Fibroblast of lung (primary cell): Measurements from ENCODE around the gene ARFRP1. TPM values are rescaled to one million over a fixed set of nuclear protein-coding genes. Genes with fewer than 3 reads are reported as not detected.
A peak's percentile ranks its signal among the peaks of the same experiment; 100 is the strongest.

Experiments used
- DNase-seq, 2 donors: peaks; one replicate each; pipeline versions ENCODE4 v3.0.0 to v3.0.0-alpha.2; 2010; ENCODE audit warnings: low read depth in 2 of 2
- H2AFZ ChIP-seq: 2 replicates; pipeline ENCODE4 v1.5.1; 2012; ENCODE audit warnings: low read length, control low read depth, inconsistent platforms
- H3K27ac ChIP-seq: 2 replicates; pipeline ENCODE4 v1.5.1; 2011; ENCODE audit warnings: low read length, control low read depth; ENCODE audit not compliant: insufficient read depth
- H3K27me3 ChIP-seq: 2 replicates; pipeline ENCODE4 v1.5.1; 2011; ENCODE audit warnings: mild to moderate bottlenecking, low read length; ENCODE audit not compliant: control insufficient read depth, insufficient read depth
- H3K36me3 ChIP-seq: 2 replicates; pipeline ENCODE4 v1.5.1; 2011; ENCODE audit warnings: low read length; ENCODE audit not compliant: control insufficient read depth, insufficient read depth
- H3K4me1 ChIP-seq: 2 replicates; pipeline ENCODE4 v1.5.1; 2011; ENCODE audit warnings: low read length; ENCODE audit not compliant: control insufficient read depth, insufficient read depth; ENCODE audit errors: extremely low read depth
- H3K4me2 ChIP-seq: 2 replicates; pipeline ENCODE4 v1.5.1; 2011; ENCODE audit warnings: low read length, control low read depth; ENCODE audit not compliant: insufficient read depth; ENCODE audit errors: extremely low read depth
- H3K4me3 ChIP-seq, 4 experiments: fragments of 200-600 bp in 1 of 4; sonication (generic) in 1 of 4; replicated peaks in 1 of 4; 2 replicates each; pipeline ENCODE4 v1.5.1; 2011 to 2016; ENCODE audit warnings: low read length in 4 of 4, low read depth in 3 of 4, mild to moderate bottlenecking in 3 of 4, control low read depth in 2 of 4, inconsistent platforms in 1 of 4, mixed read lengths in 1 of 4; ENCODE audit not compliant: insufficient read depth in 1 of 4; ENCODE audit errors: control extremely low read depth in 1 of 4
- H3K79me2 ChIP-seq: 2 replicates; pipeline ENCODE4 v1.5.1; 2012; ENCODE audit warnings: mild to moderate bottlenecking, low read length, inconsistent platforms; ENCODE audit not compliant: control insufficient read depth, insufficient read depth
- H3K9ac ChIP-seq: 2 replicates; pipeline ENCODE4 v1.5.1; 2011; ENCODE audit warnings: mild to moderate bottlenecking, low read length, control low read depth; ENCODE audit not compliant: insufficient read depth
- H3K9me3 ChIP-seq: 2 replicates; pipeline ENCODE4 v1.5.1; 2012; ENCODE audit warnings: low read depth, low read length; ENCODE audit not compliant: control insufficient read depth, insufficient read depth
- H4K20me1 ChIP-seq: 2 replicates; pipeline ENCODE4 v1.5.1; 2011; ENCODE audit warnings: low read length; ENCODE audit not compliant: control insufficient read depth, insufficient read depth; ENCODE audit errors: extremely low read depth
- EZH2 ChIP-seq: IDR thresholded peaks from 2 replicates; pipeline ENCODE4 v1.5.1; 2012; ENCODE audit warnings: low read length, control low read depth, mild to moderate bottlenecking; ENCODE audit errors: missing control alignments
- polyA plus RNA-seq, 2 donors: library from polyadenylated mRNA; depleted of rRNA in 1 of 2; stranded (reverse) in 1 of 2; unstranded in 1 of 2; fragments of >200 nt; gene quantifications; 2 replicates each; pipeline ENCODE4 v1.2.1, GENCODE V29; 2011 to 2012; ENCODE audit warnings: missing spikeins in 1 of 2
- total RNA-seq: library from RNA; depleted of rRNA; stranded (reverse); fragments of >200 nt; gene quantifications from 2 replicates; pipeline ENCODE4 v1.2.1, GENCODE V29; 2014
- TF ChIP-seq, protein P1 (sequence below), 2 donors: IDR thresholded peaks in 1 of 2; conservative IDR thresholded peaks in 1 of 2; 1 replicate in 1 of 2; 2 replicates in 1 of 2; pipeline ENCODE4 v1.5.1; 2011 to 2012; ENCODE audit warnings: low read length in 2 of 2, control low read depth in 1 of 2, inconsistent platforms in 1 of 2, low read depth in 1 of 2, mild to moderate bottlenecking in 1 of 2

The ARFRP1 gene
- total and polyA plus RNA-seq, 2 donors (not counting 1 experiment from before 2014, with no cell fraction given), result 34.6 to 35.0 TPM

DNA sequence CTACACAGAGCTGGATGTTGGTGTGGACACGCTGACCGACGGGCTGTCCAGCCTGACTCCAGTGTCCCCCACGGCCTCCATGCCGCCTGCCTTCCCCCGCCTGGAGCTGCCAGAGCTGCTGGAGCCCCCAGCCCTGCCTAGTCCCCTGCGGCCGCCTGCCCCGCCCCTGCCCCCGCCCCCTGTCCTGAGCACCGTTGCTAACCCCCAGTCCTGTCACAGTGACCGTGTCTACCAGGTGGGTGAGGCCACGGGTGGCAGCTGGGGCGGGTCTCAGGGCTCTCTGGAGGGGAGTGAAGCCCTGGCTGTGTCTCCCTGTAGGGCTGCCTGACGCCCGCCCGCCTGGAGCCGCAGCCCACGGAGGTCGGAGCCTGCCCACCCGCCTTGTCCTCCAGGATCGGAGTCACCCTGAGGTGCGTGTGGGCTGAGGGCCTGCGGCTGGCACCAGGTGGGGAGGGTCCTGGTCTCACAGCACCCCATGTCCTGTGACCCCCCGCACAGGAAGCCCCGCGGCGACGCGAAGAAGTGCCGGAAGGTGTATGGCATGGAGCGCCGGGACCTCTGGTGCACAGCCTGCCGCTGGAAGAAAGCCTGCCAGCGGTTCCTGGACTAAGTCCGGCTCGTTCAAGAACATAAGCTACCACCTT, 34.7 kb upstream of the ARFRP1 start:
- Histone ChIP-seq H3K9me3 (no peaks in the 10 kb centered on the region), H3K9ac (no peak overlapping the region), H3K27ac (no peak overlapping the region), H3K27me3 (no peaks in the 10 kb centered on the region), H4K20me1 (no peaks in the 10 kb centered on the region), H2AFZ (no peak overlapping the region), H3K4me3 (no peak overlapping the region), H3K4me2 (no peak overlapping the region), H3K36me3 (peaks cover 17% of the 10 kb centered on the region), H3K79me2 (peaks cover 4% of the 10 kb centered on the region), H3K4me1 (peaks cover 8% of the 10 kb centered on the region)
- TF ChIP-seq, protein P1, sequence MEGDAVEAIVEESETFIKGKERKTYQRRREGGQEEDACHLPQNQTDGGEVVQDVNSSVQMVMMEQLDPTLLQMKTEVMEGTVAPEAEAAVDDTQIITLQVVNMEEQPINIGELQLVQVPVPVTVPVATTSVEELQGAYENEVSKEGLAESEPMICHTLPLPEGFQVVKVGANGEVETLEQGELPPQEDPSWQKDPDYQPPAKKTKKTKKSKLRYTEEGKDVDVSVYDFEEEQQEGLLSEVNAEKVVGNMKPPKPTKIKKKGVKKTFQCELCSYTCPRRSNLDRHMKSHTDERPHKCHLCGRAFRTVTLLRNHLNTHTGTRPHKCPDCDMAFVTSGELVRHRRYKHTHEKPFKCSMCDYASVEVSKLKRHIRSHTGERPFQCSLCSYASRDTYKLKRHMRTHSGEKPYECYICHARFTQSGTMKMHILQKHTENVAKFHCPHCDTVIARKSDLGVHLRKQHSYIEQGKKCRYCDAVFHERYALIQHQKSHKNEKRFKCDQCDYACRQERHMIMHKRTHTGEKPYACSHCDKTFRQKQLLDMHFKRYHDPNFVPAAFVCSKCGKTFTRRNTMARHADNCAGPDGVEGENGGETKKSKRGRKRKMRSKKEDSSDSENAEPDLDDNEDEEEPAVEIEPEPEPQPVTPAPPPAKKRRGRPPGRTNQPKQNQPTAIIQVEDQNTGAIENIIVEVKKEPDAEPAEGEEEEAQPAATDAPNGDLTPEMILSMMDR (conservative IDR thresholded peaks at IDR 0.05 in 1 of 2, IDR thresholded peaks at IDR 0.05 in 1 of 2; ENCODE audit: low read depth in 1 of 2, low read length in 2 of 2), result no peak
- no peak for TF ChIP-seq EZH2
- no peak for DNase-seq

DNA sequence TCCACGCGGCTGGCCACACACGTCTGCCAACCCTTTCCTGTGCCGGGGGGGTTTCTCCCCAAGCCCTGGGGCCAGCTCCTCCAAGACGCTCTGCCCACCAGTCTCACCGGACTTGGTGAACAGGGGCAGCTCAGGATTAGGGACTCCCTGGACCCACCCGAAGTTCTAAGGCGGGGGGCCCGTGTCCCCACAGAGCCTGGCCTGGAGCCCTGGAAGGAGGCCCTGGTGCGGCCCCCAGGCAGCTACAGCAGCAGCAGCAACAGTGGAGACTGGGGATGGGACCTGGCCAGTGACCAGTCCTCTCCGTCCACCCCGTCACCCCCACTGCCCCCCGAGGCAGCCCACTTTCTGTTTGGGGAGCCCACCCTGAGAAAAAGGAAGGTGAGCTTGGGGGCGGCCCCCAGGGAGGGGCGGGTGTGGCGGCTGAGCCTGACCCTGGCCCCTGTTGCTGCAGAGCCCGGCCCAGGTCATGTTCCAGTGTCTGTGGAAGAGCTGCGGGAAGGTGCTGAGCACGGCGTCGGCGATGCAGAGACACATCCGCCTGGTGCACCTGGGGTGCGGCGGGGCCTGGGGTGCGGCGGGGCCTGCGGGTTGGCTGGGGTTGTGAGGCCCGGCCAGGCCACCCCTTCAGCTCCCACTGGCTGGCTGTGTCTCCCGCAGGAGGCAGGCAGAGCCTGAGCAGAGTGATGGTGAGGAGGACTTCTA, 34.1 kb upstream of the ARFRP1 start:
- H3K36me3 ChIP-seq, result peaks cover 17% of the 10 kb centered on the region
- peak overlapping the region; percentile 72 for H3K27ac ChIP-seq
- no peak overlapping the region for H2AFZ ChIP-seq
- no peaks in the 10 kb centered on the region for H3K27me3 ChIP-seq
- peak overlapping the region; percentile 75 for H3K9ac ChIP-seq
- no peaks in the 10 kb centered on the region for H3K9me3 ChIP-seq
- H4K20me1 ChIP-seq, result no peaks in the 10 kb centered on the region
- DNase-seq, result no peak
- peak overlapping the region; percentile 65 to 74 (median 68) for H3K4me3 ChIP-seq
- peak overlapping the region; percentile 90 for H3K4me2 ChIP-seq
- H3K79me2 ChIP-seq, result peaks cover 4% of the 10 kb centered on the region
- TF ChIP-seq, protein P1 (conservative IDR thresholded peaks at IDR 0.05 in 1 of 2, IDR thresholded peaks at IDR 0.05 in 1 of 2; ENCODE audit: low read depth in 1 of 2, low read length in 2 of 2), result no peak
- no peak for TF ChIP-seq EZH2
- H3K4me1 ChIP-seq, result peaks cover 8% of the 10 kb centered on the region

DNA sequence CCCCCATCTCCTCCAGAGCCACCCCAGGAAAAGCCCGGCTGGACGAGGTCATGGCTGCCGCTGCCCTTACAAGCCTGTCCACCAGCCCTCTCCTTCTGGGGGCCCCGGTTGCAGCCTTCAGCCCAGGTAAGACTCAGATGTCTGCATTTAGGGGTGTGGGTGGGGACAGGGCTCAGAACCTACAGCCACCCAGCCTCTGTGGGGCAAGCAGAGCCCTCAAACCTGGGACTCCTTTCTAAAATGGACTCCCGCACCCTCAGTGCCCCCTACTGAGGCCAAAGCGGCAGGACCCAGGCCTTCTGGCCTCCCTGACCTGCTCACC, 33.5 kb upstream of the ARFRP1 start:
- H3K4me2 ChIP-seq, result peak overlapping the region; percentile 90
- TF ChIP-seq EZH2, result no peak
- TF ChIP-seq, protein P1 (conservative IDR thresholded peaks at IDR 0.05 in 1 of 2, IDR thresholded peaks at IDR 0.05 in 1 of 2; ENCODE audit: low read depth in 1 of 2, low read length in 2 of 2), result no peak
- no peak for DNase-seq
- H3K4me1 ChIP-seq, result peaks cover 8% of the 10 kb centered on the region
- H3K36me3 ChIP-seq, result peaks cover 18% of the 10 kb centered on the region
- peak overlapping the region; percentile 75 for H3K9ac ChIP-seq
- H3K27me3 ChIP-seq, result no peaks in the 10 kb centered on the region
- peak overlapping the region; percentile 65 to 74 (median 68) for H3K4me3 ChIP-seq
- no peaks in the 10 kb centered on the region for H3K9me3 ChIP-seq
- no peaks in the 10 kb centered on the region for H4K20me1 ChIP-seq
- no peak overlapping the region for H2AFZ ChIP-seq
- peak overlapping the region; percentile 72 for H3K27ac ChIP-seq
- H3K79me2 ChIP-seq, result peaks cover 4% of the 10 kb centered on the region
